GM03348 (cell line): ENCODE data around the gene PLEKHG5.

Experiments used
- DNase-seq: peaks from one replicate; pipeline ENCODE4 v3.0.0; 2012; ENCODE audit warnings: low spot score

Gene PLEKHG5

DNA sequence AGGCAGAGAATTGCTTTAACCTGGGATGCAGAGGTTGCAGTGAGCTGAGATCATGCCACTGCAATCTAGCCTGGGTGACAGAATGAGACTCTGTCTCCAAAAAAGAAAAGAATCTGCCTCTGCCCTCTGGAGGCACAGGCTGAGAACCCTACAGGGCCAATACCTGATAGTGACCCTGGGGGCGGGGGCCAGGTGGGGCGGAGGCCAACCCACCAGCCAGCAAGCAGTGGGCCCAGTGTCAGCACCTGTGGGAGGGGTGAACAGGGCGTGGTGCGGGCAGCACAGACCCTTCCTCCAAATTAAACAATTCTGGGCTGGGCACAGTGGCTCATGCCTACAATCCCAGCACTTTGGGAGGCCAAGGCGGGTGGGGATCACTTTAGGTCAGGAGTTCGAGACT, 19.0 kb upstream of the PLEKHG5 start:
- no peak for DNase-seq

DNA sequence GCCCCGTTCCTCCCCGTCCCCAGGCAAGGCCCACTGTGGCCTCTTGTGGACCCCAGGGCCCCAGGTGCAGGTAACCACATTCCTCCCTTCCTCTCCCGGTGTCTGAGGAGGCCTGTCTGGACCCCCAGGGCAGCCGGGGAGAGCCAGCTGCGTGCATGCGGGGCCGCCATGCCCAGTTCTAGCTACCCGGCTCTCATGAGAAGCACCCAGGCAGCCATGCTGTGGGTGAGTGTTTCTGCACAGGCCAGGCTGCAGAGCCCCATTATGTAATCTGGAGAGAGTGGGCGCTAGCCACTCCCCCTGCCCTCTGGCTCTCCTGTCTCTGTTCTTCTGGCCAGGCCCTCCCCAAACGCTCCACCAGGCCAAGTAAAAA, 18.4 kb upstream of the PLEKHG5 start:
- peak; percentile 67 for DNase-seq

DNA sequence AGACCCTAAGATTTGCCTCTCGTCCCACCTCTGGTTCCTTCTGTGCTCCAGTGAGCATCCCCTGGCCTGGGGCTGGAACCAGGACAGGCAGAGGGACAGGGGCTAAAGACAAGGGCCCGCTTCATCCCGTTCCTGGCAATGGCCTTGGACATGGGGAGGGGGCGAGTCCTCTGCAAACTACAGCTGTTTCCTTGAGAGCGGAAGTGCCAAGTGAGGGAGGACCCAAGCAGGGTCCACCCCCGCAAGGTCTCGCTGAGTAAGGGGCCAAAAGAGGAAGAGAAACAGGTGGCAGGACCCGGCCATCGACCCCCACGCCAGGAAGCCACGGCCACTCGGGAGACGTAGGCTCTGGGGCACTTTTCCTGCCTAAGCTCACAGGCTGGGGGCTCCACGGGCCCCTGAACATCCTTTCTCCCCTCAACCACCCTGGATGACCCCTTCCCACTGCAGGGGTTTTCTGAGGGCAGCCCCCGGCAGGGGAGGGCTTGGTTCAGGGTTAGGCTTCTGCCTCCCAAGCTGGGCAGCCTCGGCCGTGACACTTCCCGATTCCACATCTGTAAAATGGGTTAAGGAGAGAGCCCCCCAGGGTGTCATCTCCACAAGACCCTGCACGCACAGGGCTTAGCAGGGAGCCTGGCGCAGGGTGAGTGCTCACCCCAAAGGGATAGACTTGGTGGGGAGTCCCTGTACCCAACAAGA, 17.9 kb upstream of the PLEKHG5 start:
- no peak for DNase-seq

DNA sequence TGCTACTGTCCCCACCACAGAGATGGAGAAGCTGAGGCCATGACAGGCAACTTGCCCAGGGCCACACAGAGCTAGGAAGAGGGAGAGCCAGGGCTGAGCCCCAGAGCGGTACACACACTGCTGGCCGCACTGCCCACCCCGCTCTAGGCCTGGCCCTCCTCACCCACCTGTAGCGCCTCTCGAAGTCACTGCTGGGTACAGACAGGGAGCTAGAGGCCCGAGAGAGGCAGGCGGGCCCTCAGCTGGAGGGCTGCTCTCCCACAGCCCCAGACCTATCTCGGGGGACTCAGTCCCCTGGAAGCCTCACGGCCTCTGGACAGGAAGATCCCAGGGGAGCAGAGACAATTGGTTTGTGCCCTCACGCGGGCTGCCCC, 17.3 kb upstream of the PLEKHG5 start:
- no peak for DNase-seq

DNA sequence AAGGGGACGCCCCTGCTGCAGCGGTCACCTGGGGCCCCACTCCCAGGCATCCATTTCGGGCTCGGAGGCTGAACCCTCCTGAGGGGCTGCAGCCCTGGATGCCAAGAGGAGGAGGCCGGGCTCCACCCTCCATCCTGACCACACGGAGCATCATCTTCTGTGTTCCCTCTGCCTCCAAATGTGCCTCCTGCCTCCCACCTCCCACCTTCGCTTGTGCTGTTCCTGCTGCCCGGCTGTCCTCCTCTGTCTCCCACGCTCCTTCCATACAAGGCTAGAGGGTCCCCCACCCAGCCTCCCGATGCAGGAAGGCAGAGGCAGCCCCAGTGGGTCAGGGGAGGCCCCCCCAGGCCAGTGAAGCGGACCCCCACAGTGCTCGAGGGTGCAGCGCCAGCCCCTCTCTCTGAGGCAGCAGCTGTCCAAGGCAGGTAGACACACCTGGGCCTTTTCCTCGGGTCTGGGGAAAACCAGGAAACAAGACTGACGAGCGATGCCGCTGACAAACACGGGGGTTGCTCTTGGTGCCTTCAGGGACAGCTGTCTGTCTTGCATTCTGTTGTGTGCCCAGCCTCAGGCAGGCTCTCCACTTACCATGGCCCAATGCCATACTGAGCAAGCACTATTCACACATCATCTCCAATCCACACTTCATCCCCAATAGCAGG, 16.8 kb upstream of the PLEKHG5 start:
- no peak for DNase-seq

DNA sequence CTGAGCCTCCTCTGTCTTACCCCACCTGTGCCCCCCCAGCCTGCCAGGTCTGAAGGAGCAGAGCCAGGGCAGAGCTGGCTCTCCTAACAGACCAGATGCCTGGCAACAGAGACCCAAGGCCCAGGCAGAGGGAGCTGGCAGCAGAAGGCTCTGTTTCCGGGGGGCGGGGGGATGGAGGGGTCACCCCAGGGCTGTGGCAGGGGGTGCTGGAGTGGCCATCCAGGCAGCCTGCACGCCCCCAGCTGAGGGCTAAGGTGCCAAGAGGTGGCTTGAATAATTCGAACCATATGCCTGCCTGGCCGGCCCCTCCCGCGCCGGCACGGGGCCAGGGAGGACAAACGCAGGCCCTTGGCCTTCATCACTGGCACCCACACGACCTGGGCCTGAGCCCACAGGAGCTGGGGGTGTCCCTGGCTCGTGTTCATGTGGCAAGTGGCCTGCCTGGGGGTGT, 16.0 kb upstream of the PLEKHG5 start:
- peak; percentile 62 for DNase-seq

DNA sequence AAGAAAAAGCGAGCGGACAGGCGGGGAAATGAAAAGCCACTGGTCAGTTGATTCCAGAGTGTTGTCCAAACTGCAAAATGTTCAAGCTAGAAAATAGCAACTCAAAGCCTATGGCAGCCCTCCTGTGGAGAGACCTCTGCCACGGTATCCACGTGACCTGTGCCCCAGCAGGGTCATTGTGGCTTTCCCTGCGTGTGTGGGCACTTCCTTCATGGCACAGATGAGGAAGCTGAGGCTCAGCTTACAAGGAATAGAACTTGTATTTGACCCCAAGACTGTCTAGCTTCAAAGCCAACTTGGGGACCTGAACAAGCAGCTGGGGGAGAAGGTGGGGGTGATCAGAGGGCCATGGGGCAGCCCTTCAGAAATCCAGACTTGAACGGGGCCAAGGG, 15.6 kb upstream of the PLEKHG5 start:
- no peak for DNase-seq

DNA sequence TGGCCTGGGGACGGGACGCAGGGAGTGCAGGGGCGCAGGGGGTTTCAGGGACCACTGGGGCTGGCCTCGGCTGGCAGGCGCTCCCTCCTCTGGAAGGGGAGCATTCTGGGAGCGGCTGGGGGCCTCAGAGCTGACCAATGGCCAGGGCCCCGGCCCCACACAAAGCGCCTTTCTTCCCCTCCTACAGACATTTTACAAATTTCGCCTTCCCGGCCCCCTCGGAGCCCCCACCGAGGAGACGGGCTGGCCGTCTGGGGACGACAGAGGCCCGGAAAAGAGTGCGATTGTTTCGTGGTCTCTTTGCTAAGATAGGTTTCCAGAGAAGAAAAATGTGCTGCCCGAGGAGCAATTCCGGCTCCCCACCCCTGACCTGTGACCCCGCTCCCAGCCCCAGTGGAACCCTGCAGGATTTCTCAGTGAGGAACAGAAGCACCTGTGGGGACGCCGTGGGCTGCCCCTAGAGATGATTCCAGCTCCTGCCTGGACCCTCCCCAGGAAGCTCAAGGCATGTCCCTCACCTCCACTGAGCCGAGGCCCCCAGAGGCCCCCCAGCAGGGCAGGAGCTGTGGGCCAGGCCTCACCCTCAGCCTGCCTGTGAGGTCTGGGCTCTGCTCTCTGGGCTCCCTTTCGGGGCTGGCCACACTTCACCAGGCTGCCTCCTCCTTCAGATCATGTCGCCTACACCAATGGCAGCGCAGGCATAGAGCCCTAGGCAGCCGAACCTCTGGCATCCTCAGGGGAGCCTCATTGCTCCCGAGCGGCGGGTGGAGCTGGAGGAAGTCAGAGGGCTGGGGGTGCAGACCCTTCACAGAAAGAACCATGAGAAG, 15.0 kb upstream of the PLEKHG5 start:
- DNase-seq: no peak

DNA sequence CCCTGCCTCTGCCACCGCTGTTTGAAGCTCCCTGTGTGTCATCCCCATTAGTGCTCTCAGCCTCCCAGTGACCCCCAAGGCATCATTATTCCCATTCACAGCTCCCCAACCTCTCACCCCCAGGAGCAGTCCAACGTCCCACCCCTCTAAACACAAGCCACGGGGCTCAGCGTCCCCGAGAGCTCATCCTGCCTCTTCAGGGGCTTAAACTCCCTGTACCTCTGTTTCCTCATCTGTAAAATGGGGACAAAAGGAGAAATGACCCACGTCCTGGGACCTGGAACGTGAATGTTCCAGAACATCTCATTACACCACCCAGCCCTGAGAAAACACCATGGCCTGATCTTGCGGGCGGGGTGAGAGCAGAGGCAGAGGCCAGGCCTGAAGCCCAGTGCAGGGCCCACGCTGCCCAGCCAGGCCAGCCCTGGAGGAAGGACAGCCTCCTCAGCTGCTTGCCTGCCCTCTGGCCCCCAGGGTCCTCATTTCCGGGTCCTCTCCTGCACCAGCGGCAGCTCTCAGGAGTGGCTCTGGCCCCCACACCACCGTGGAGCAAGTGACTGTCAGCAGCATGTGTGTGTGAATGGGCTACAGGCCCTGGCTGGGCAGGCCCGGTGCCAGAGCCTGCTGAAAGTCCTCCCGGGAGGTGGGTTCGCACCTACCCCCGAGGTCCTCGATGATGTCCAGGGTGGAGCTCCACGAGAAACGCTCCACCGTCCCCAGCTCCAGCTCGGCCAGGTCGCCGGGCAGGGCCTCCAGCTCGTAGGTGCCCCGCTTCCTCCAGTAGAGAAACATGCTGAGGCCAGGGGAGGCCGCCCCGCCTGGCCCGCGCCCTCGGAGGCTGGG, 14.1 kb upstream of the PLEKHG5 start:
- no peak for DNase-seq

DNA sequence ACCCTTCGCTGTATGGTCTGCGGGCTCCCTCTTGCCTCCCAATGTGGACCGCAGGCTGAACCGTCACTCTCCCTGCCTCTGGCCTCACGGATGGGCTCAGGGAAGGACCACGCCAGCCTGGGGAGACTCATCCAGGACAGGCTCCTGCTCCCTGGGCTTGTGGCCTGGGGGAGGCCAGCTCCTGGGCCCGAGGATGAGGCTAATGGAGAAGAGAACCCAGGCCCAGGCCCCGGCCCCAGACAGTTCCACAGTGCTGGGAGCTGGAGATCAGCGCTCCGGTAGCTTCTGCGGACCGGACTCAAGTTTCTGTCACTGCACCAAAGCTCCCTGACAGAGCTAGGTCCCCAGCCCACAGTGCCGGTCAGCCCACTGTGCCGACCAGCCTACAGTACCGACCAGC, 13.4 kb upstream of the PLEKHG5 start:
- no peak for DNase-seq

DNA sequence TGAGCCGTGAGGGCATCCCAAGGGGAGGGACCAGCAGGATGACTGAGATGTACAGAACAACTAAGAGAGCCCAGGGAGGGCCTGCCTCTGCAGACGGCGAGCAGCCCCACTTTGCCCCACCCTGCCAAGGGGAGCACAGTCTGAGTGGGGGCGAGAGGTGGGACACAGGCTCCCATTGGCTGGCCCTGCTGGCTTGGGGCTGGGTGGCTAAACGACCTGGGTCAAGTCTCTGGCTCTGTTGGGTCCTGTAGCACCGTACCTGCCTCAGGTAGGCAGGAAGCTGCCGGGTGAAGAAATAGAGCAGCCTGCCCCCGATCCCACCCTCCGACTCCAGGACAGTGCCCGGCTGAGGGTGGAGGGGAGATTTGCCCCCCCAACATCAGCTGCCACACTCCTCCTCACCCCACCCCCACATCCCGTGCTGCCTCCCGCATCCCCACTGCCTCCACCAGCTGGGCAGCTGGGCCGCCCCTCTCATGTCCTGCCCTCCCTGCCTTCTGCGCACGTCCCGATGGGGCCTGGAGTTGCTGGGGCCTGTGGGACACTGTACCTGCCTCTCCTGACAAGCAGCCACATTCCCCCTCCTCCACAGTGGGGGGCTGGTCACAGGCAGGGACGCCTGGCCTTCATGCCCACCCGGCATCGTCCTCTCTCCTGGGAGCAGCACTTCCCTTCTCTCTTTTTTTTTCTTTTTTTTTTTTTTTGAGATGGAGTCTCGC, 12.6 kb upstream of the PLEKHG5 start:
- no peak for DNase-seq

DNA sequence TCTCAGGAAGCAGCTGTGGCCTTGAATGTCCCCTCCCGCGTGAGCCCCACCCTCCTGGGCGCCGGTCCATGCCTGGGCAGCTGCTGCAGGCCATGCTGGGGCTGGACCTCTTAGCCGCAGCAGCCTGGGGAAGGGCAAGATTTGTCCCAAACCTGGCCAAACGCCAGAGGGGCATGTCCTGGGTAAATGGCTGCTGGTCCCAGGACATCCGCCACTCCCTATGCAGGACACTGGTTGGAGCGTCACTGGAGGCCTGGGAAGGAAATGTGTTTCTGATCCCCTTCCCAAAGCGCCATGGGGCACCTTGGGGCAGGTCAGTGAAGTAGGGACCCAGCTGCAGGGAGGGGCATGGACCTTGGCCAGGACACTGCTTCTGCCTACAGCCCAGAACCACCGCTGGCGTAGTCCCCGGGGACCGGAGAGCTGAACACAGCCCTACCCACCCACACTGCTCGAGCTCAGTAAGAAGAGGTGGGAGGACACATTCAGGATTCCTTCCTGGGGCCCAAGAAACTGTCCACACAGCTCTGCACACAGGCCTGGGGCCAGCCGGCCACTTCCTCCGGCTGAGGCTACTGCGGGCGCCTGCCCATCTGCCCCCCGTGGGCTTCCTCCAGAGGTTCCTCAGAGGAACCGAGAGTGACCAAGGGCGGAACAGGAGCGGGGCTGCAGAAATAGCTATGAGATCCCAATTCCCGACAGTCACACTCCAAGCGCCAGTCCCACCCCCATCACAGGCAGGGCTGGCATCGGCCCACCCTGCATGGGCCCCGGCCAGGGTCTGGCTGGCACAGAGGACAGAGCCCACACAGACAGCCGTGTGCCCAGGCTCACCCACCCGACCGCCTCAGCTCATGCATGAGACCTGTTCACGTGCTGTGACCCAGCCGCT, 10.8 kb upstream of the PLEKHG5 start:
- peak; percentile 58 for DNase-seq

DNA sequence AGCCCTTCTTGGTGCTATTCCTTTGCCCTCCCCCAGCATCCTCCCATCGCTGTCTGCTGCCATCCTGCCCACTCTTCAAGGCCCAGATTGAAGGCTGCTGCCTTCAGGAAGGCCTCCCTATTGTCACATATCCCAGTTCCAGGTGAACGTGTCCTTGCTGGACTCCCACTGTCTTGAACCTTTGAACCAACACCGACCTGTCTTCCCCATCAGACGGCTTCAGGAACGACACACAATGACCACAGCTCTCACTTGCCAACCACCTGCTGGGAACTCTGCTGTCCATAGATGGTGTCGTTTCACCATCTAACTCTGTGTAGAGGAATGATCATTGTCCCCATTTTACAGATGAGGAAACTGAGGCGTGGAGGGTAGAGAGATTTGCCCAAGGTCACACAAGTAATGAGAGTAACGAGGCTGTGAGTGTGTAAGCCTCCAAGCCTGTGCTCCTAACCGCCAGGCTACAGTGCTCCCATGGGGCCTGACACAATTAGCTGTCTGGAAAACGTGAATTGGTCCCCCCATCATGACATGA, 9.9 kb upstream of the PLEKHG5 start:
- DNase-seq: no peak

DNA sequence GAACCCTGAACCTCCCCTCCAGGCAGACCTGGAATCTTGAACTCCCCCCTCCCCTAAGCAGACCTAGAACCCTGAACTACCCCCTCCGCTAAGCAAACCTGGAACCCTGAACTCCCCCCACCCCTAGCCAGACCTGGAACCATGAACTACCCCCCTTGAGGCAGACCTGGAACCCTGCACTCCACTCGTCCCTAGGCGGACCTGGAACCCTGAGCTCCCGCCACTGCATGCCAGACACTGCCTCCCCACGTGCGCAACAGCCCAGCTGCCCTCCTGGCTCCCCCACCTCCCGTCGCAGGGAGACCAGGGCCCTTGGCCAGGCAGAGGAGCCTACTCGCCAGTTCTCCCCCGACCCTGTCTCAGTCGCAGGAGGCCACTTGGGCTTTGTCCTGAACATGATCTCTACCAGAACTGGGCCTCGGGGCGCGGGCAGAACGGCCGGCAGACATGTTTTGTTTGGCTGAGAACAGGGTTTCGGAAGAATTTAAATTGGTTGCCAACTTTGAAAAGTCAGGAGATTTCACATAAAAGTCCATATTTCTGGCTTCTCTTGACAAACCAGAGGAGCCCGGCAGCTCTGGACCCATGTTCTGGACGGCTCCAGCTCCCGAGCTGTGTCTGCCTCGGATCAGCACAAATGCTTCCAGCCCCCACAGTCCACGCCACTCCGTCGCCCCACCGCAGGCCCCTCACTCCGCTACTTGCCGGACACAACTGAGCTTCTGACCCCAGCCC, 9.2 kb upstream of the PLEKHG5 start:
- no peak for DNase-seq

DNA sequence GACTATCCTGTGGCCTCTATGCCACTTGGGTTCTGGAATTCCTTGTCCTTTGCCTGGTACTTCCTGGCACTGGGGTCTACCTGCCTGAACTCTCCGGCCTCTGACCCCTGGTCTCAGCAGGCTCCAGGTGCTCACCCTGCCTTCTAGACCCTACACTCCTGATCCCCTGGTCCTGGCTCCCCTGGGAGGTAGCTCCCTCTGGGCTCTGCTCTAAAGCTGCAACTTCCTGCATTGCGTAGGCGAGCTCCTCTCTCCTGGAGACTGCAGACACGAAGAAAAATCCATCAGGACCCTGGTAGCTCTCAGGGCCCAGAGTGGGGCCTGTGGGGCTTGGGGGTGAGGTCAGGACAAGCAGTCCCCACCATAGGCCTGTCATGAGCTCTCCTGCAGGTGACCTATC, 7.8 kb upstream of the PLEKHG5 start:
- DNase-seq: no peak

DNA sequence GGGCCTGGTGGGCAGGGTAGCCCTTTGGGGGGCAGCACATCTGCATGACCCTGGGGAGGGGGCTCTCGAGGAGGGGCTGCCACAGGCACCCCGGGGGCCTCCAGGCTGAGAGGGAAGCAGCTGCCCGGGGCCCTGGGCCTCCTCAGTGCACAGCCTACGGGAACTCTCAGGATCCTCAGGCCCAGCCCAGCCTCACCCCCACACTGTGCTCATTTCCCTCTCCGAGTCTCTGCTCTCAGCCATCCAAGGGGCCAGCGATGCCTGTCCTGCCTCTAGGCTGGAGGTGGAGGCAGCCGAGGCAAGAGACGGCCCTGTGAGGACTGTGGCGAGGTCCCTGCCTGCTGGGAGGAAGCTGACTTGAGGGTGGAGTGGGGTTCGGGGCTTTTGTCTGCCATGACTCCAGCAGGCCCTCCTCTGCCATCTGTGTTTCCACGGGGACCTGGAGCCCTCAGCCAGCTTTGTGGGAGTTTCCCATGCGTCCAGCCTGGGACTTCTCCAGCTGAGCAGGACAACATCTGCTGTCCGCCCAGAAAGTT, 7.2 kb upstream of the PLEKHG5 start:
- no peak for DNase-seq

DNA sequence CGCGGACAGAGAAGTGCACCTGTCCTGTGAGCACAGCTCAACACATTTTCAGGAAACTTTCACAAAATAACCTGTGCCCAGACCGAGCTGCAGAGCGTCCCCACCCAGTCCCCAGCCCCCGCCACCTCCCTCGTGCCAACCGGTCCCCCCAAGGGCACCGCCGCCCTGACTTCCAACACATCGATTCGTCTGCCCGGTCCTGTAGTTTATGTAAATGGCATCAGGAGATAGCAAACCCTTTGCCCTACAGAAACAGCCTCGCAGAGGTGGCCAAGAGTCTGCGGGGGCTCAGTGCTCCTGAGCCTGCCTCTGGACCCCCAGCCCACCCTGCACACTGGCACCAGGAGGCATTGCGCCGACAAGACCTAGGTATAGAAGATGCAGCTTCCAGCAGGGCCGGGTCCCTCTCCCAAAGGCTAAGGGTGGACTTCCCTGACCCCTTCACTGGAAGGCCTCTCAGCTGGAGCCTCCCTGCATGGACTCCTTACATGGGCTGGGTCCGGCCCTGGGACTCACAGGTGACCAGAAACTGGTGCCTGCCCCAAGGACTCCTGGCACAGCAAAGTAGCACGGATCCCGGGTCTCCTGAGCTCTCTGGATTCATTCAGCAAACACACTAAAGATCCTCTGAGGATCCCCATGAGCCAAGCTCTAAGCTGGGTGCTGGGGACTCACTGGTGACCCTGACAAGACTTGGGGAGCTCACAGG, 6.6 kb upstream of the PLEKHG5 start:
- DNase-seq: no peak

DNA sequence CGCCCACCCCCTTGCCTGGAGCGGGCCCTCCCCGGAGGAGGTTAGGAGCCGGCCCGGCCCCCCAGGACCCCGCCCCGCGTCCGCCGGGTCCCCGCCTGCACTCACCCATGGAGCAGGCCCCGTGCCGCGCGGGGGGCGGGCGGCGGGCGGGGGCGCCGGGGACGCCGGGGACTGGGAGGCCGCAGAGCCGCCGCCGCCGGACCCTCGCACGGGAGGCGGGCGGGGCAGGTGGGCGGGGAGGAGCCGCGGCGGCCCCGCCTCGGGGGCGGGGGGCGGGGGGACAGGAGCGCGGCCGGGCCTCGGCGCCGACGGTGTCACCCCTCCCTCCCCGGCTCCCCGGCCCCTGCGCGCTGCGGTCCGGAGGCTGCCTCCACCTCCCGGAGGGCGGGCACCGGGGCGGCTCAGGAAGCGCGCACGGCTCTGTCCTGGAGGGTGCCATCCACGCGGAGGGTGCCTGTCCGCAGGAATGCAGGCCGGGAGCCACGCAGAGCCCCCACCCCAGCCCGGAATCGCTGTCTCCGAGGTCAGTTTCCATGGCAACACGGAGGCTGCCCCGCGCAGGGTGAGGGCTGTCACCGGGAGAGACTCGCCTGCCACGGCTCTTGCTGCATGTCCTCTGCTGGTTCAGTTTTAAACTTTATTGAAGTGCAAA, 5.9 kb upstream of the PLEKHG5 start:
- peak; percentile 93 for DNase-seq
